ENCODE results near the gene VGLL4.

Gene VGLL4

GRCh38 chr3:11641316-11641682 is 2.4 kb downstream of the VGLL4 start:
- TF ChIP-seq GATA2 (IDR thresholded peaks at IDR 0.05; ENCODE audit: low read depth, low read length) = no peak
- no peak for TF ChIP-seq GATA3 (IDR thresholded peaks at IDR 0.05; ENCODE audit: low read depth, low read length)

DNA sequence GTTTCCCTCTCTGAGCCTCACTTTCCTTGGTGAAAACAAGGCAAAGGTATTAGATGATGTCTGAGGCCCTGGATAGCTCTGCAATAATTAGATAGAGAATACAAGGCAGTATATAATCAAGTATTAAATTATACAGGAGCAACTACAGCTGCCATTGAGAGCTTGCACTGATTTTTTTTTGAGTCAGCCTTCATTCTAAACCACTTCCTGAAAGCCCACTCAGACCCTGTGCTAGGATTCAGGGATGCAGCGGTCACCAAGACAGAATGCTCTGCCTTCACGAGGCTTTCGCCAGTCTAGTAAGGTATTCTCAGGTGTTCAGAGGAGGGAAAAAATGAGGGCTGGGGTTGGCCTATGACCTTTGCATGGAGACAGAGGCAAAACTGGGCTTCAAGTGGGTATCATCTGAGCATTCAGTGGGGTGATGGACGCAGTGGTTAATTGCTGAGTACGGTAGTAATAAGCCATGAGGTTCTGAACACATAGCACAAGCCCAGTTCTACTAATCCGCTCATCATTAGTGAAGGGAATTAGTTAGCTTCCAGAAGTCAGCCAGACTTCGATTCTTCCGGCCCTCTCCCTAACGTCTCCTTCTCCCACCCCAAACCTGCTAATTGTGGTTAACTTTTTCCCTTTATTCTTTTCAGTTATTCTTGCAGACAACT is 3.6 kb downstream of the VGLL4 start:
- TF ChIP-seq GATA2 (IDR thresholded peaks at IDR 0.05; ENCODE audit: low read depth, low read length) = no peak

DNA sequence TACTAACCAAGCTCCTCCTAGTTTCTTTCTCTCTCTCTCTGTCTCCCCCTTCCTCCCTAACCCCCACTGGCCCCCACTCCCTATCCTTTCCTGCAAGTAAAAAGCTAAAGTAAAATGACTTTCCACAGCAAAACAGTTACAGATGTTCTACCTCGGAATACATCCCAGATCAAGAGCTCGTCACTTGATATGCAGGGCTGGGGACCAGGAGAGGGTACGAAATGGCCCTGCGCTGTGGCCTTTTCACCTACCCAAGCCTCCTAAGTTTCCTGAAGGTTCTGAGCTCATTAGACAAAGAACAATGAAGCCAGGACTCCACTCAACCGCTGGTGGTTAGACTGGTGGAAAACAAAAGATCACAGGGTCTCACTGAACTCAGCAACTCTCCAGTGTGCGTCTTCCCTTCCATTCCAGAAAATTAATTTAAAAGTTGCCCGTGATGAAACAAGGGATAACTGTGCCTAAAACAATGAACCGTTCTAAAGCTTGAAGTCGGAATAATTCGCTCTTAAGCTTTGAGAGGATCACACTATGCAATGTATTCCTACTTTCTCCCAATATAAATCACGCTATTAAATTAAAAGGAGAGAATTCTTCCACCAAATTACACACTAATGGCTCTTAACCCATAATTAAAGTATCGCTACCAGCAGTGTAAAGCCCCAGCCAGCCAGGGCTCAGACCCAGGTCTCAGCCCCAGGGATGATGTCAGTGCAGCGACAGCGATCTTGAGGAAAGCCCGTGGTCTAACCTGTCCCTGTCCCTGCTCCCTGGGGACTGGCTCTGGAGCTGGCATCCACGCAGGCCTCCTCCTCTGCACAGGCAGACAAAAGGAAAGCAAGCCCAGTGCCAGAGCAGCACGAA is 5.0 kb downstream of the VGLL4 start:
- TF ChIP-seq GATA3 (IDR thresholded peaks at IDR 0.05; ENCODE audit: low read depth, low read length) = no peak

DNA sequence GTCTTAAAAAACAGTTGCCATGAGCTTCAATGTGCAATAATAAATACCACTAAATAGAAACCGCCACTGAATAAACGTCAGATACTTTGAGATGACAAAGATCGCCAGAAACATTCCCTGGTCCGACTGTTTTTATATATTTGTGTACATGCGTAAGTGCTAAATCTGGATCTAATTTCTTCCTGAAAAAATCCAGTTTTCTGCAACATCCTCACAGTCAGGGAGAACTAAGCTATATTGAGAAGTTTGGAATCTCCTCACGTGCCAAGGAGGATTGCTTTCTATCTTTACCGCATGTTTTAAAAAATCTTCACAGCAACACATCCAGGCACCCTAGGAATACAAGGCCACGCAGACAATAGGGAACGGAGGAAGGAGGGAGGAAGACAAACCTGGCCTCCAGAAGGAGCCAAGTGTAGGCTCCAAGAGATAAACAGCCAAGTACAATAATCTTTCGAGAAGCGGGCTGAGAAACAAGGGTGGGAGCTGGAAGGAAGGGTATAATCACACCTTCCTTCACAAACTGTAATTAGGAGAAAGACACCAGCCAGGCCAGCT is 5.7 kb downstream of the VGLL4 start:
- TF ChIP-seq GATA2 (IDR thresholded peaks at IDR 0.05; ENCODE audit: low read depth, low read length) (no peak), GATA3 (IDR thresholded peaks at IDR 0.05; ENCODE audit: low read depth, low read length) (no peak)

DNA sequence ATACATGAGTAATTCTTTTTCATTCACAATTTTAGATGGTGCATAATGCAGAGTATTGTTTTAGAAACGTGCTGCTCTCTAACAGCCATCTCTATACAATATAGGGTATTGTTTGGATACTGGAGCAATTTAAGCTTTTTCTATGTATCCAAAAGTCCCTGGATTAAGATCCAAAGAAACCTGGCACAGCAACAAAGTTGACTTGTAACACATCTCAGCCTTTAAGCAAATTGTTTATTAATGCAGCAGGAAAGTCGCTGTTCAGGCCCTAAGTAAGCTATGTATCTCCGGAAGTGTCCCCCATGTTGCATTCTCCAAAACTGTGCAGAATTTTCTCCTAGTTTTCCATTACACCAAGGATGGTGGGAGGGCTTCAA is 7.3 kb downstream of the VGLL4 start:
- TF ChIP-seq GATA3 (IDR thresholded peaks at IDR 0.05; ENCODE audit: low read depth, low read length) (no peak), GATA2 (IDR thresholded peaks at IDR 0.05; ENCODE audit: low read depth, low read length) (no peak)

- TF ChIP-seq GATA2 (IDR thresholded peaks at IDR 0.05; ENCODE audit: low read depth, low read length) = no peak
- no peak for TF ChIP-seq GATA3 (IDR thresholded peaks at IDR 0.05; ENCODE audit: low read depth, low read length)
Measured at GRCh38 chr3:11635680-11636393, 7.9 kb downstream of the VGLL4 start.

GRCh38 chr3:11634974-11635612 is 8.6 kb downstream of the VGLL4 start:
- TF ChIP-seq GATA3 (IDR thresholded peaks at IDR 0.05; ENCODE audit: low read depth, low read length) (no peak), GATA2 (IDR thresholded peaks at IDR 0.05; ENCODE audit: low read depth, low read length) (no peak)

GRCh38 chr3:11634081-11634635 is 9.6 kb downstream of the VGLL4 start:
- no peak for TF ChIP-seq GATA3 (IDR thresholded peaks at IDR 0.05; ENCODE audit: low read depth, low read length)

GRCh38 chr3:11632966-11633365 is 10.7 kb downstream of the VGLL4 start:
- no peak for TF ChIP-seq GATA3 (IDR thresholded peaks at IDR 0.05; ENCODE audit: low read depth, low read length)
- no peak for TF ChIP-seq GATA2 (IDR thresholded peaks at IDR 0.05; ENCODE audit: low read depth, low read length)

DNA sequence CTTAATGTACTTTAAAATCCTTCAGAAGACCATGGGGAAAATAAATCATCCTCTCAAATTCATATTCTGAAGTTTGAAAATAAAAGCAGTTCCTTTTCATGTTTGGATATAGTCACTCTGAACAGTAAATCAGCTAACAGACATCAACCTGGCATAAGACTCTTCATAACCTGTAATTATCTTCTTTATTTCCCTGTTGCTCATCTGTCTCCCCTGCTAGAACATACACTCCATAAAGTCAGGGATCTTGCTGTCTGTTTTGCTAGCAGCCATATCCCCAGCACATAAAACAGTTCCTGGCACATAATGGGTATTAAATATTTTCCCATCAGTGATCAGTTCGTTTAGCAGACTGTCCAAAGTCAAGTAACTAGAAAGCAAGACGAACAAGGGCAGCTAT is 11.2 kb downstream of the VGLL4 start:
- no peak for TF ChIP-seq GATA2 (IDR thresholded peaks at IDR 0.05; ENCODE audit: low read depth, low read length)
- TF ChIP-seq GATA3 (IDR thresholded peaks at IDR 0.05; ENCODE audit: low read depth, low read length) = no peak

DNA sequence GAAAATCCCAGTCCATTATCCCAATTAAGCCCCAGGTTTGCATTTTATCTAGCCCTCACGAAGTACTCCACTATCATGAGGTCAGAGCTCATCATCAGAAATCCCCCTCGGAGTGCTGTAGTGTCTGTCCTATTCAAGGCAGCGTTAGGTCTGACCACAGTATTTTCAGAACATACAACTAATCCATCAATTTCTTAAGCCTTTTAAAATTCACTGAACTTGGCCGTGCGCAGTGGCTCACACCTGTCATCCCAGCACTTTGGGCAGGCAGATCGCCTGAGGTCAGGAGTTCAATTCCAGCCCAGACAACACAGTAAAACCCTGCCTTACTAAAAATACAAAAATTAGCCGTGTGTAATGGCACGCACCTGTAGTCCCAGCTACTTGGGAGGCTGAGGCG is 11.9 kb downstream of the VGLL4 start:
- no peak for TF ChIP-seq GATA3 (IDR thresholded peaks at IDR 0.05; ENCODE audit: low read depth, low read length)
- TF ChIP-seq GATA2 (IDR thresholded peaks at IDR 0.05; ENCODE audit: low read depth, low read length) = no peak

DNA sequence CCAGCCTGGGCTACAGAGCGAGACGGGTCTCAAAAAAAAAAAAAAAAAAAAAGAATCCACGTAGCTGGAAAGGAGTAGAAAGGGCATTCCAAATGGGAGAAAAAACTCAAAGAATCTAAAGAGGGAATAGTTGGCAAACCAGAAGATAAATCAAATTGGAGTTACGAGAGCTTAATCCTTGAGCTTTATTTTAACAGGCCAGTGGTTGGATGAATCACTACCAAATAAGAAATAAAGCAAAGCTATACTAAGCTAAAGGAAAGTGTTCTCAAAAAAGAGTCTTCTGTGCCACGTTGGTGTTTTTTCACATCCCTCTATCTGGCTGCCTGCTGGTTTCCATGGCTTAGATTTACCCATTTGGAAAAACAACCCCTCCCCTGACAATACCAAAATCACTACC is 14.0 kb downstream of the VGLL4 start:
- no peak for TF ChIP-seq GATA2 (IDR thresholded peaks at IDR 0.05; ENCODE audit: low read depth, low read length)

- no peak for TF ChIP-seq GATA3 (IDR thresholded peaks at IDR 0.05; ENCODE audit: low read depth, low read length)
- no peak for TF ChIP-seq GATA2 (IDR thresholded peaks at IDR 0.05; ENCODE audit: low read depth, low read length)
Measured at GRCh38 chr3:11627612-11628011, 16.1 kb downstream of the VGLL4 start.

GRCh38 chr3:11626084-11626463 is 17.6 kb downstream of the VGLL4 start:
- TF ChIP-seq GATA3 (IDR thresholded peaks at IDR 0.05; ENCODE audit: low read depth, low read length) (no peak), GATA2 (IDR thresholded peaks at IDR 0.05; ENCODE audit: low read depth, low read length) (no peak)
